Activated naive CD4-positive, alpha-beta T cell treated with anti-CD3 and anti-CD28 coated beads, Interleukin-2, amount 10 ng/mL, durations not matched to agents 7 days and 5 days (primary cell): ENCODE measurements around the gene GLIPR2.

ENCODE experiments used
- CTCF ChIA-PET: fragments of 350-600 bp; sonication (Branson Sonifier 250); formaldehyde crosslinking; loops from one replicate; lab custom pipeline; 2021; ENCODE audit warnings: antibody characterized with exemption; lab: Charles Lee
- DNase-seq: peaks from one replicate; pipeline ENCODE4 v3.0.0-alpha.2; 2020
- H3K27ac Mint-ChIP-seq: one replicate; pipeline ENCODE4 v1.8.0; 2021; ENCODE audit warnings: mild to moderate bottlenecking, moderate library complexity, mixed read lengths
- H3K27me3 Mint-ChIP-seq: one replicate; pipeline ENCODE4 v1.8.0; 2021; ENCODE audit warnings: mild to moderate bottlenecking, mixed read lengths
- H3K36me3 Mint-ChIP-seq: one replicate; pipeline ENCODE4 v1.8.0; 2021; ENCODE audit warnings: mixed read lengths
- H3K4me1 Mint-ChIP-seq: one replicate; pipeline ENCODE4 v1.8.0; 2021; ENCODE audit warnings: mixed read lengths
- H3K4me3 Mint-ChIP-seq: one replicate; pipeline ENCODE4 v1.8.0; 2021; ENCODE audit warnings: mild to moderate bottlenecking, moderate library complexity, mixed read lengths
- H3K9me3 Mint-ChIP-seq: one replicate; pipeline ENCODE4 v1.8.0; 2021; ENCODE audit warnings: mixed read lengths

Gene GLIPR2

GRCh38 chr9:36110434-36110833 is 26.1 kb upstream of the GLIPR2 start:
- Mint-ChIP-seq H3K27ac (no peak overlapping the region), H3K4me3 (no peak overlapping the region), H3K9me3 (no peaks in the 10 kb centered on the region), H3K27me3 (no peaks in the 10 kb centered on the region), H3K36me3 (peaks cover 9% of the 10 kb centered on the region), H3K4me1 (no peaks in the 10 kb centered on the region)
- CTCF ChIA-PET: interaction anchor here (0.6 to 5.2 kb wide), 6 partner anchors 8 to 103 kb away, joined by 3 to 26 read pairs (median 3); no protein-coding TSS in a partner anchor
- DNase-seq: no peak

GRCh38 chr9:36112516-36112915 is 24.0 kb upstream of the GLIPR2 start:
- H3K27ac Mint-ChIP-seq: no peak overlapping the region
- no peak overlapping the region for H3K4me3 Mint-ChIP-seq
- H3K4me1 Mint-ChIP-seq: no peaks in the 10 kb centered on the region
- peaks cover 9% of the 10 kb centered on the region for H3K36me3 Mint-ChIP-seq
- no peaks in the 10 kb centered on the region for H3K9me3 Mint-ChIP-seq
- H3K27me3 Mint-ChIP-seq: no peaks in the 10 kb centered on the region
- DNase-seq: no peak
- CTCF ChIA-PET: interaction anchor here (1.6 kb wide), 1 partner anchor 9 kb away, joined by 8 read pairs; no protein-coding TSS in a partner anchor

- H3K4me1 Mint-ChIP-seq: no peaks in the 10 kb centered on the region
- DNase-seq: no peak
- CTCF ChIA-PET: interaction anchor here (0.5 to 1.6 kb wide), 5 partner anchors 11 to 91 kb away, joined by 3 to 8 read pairs (median 3); no protein-coding TSS in a partner anchor
- H3K27me3 Mint-ChIP-seq: no peaks in the 10 kb centered on the region
- peaks cover 9% of the 10 kb centered on the region for H3K36me3 Mint-ChIP-seq
- H3K9me3 Mint-ChIP-seq: no peaks in the 10 kb centered on the region
- no peak overlapping the region for H3K27ac Mint-ChIP-seq
- H3K4me3 Mint-ChIP-seq: no peak overlapping the region
Measured at GRCh38 chr9:36113999-36114398, 22.5 kb upstream of the GLIPR2 start.

GRCh38 chr9:36116593-36116992 is 19.9 kb upstream of the GLIPR2 start:
- Mint-ChIP-seq H3K9me3 (no peaks in the 10 kb centered on the region), H3K4me3 (no peak overlapping the region), H3K27me3 (no peaks in the 10 kb centered on the region), H3K4me1 (no peaks in the 10 kb centered on the region), H3K36me3 (peaks cover 5% of the 10 kb centered on the region), H3K27ac (no peak overlapping the region)
- CTCF ChIA-PET: interaction anchor here (1.4 to 2.4 kb wide), 4 partner anchors 11 to 74 kb away, joined by 4 to 9 read pairs (median 5); partner anchors contain the start of gene CLTA
- no peak for DNase-seq

GRCh38 chr9:36118201-36118600 is 18.3 kb upstream of the GLIPR2 start:
- Mint-ChIP-seq H3K36me3 (peaks cover 8% of the 10 kb centered on the region), H3K4me1 (no peaks in the 10 kb centered on the region), H3K4me3 (no peak overlapping the region), H3K9me3 (no peaks in the 10 kb centered on the region), H3K27ac (no peak overlapping the region), H3K27me3 (no peaks in the 10 kb centered on the region)
- CTCF ChIA-PET: interaction anchor here (1.4 to 2.2 kb wide), 3 partner anchors 16 to 49 kb away, joined by 4 to 6 read pairs (median 5); no protein-coding TSS in a partner anchor
- DNase-seq: no peak

- Mint-ChIP-seq H3K27ac (no peak overlapping the region), H3K27me3 (no peaks in the 10 kb centered on the region), H3K4me1 (no peaks in the 10 kb centered on the region), H3K36me3 (peaks cover 6% of the 10 kb centered on the region), H3K4me3 (no peak overlapping the region), H3K9me3 (no peaks in the 10 kb centered on the region)
- no peak for DNase-seq
- CTCF ChIA-PET: interaction anchor here (2.2 kb wide), 1 partner anchor 45 kb away, joined by 5 read pairs; no protein-coding TSS in a partner anchor
Measured at GRCh38 chr9:36118706-36119105, 17.8 kb upstream of the GLIPR2 start.

GRCh38 chr9:36119476-36119875 is 17.1 kb upstream of the GLIPR2 start:
- Mint-ChIP-seq H3K4me3 (no peak overlapping the region), H3K27ac (no peak overlapping the region), H3K9me3 (no peaks in the 10 kb centered on the region), H3K36me3 (peaks cover 6% of the 10 kb centered on the region), H3K27me3 (no peaks in the 10 kb centered on the region), H3K4me1 (no peaks in the 10 kb centered on the region)
- CTCF ChIA-PET: interaction anchor here (2.2 kb wide), 1 partner anchor 45 kb away, joined by 5 read pairs; no protein-coding TSS in a partner anchor
- DNase-seq: no peak

- no peaks in the 10 kb centered on the region for H3K27me3 Mint-ChIP-seq
- H3K4me1 Mint-ChIP-seq: peaks cover 5% of the 10 kb centered on the region
- CTCF ChIA-PET: interaction anchor here (1.6 kb wide), 1 partner anchor 17 kb away, joined by 3 read pairs; no protein-coding TSS in a partner anchor
- no peak overlapping the region for H3K4me3 Mint-ChIP-seq
- no peaks in the 10 kb centered on the region for H3K9me3 Mint-ChIP-seq
- peaks cover 6% of the 10 kb centered on the region for H3K36me3 Mint-ChIP-seq
- DNase-seq: no peak
- no peak overlapping the region for H3K27ac Mint-ChIP-seq
Measured at GRCh38 chr9:36120705-36121104, 15.8 kb upstream of the GLIPR2 start.

- H3K4me1 Mint-ChIP-seq: peaks cover 5% of the 10 kb centered on the region
- no peak overlapping the region for H3K4me3 Mint-ChIP-seq
- CTCF ChIA-PET: interaction anchor here (1.6 kb wide), 1 partner anchor 19 kb away, joined by 3 read pairs; no protein-coding TSS in a partner anchor
- no peaks in the 10 kb centered on the region for H3K27me3 Mint-ChIP-seq
- no peak overlapping the region for H3K27ac Mint-ChIP-seq
- DNase-seq: no peak
- H3K36me3 Mint-ChIP-seq: peaks cover 6% of the 10 kb centered on the region
- H3K9me3 Mint-ChIP-seq: no peaks in the 10 kb centered on the region
Measured at GRCh38 chr9:36121971-36122370, 14.6 kb upstream of the GLIPR2 start.

GRCh38 chr9:36123515-36123914 is 13.0 kb upstream of the GLIPR2 start:
- CTCF ChIA-PET: interaction anchor here (0.6 to 3.2 kb wide), 5 partner anchors 12 to 115 kb away, joined by 3 to 16 read pairs (median 3); no protein-coding TSS in a partner anchor
- Mint-ChIP-seq H3K36me3 (peaks cover 3% of the 10 kb centered on the region), H3K27ac (no peak overlapping the region), H3K9me3 (no peaks in the 10 kb centered on the region), H3K4me3 (no peak overlapping the region), H3K4me1 (peaks cover 15% of the 10 kb centered on the region), H3K27me3 (peaks cover 7% of the 10 kb centered on the region)
- DNase-seq: no peak

GRCh38 chr9:36125062-36125855 is 11.3 kb upstream of the GLIPR2 start:
- Mint-ChIP-seq H3K36me3 (peaks cover 3% of the 10 kb centered on the region), H3K4me1 (peaks cover 15% of the 10 kb centered on the region), H3K4me3 (no peak overlapping the region), H3K27me3 (peaks cover 13% of the 10 kb centered on the region), H3K27ac (peak overlapping the region; percentile 24), H3K9me3 (no peaks in the 10 kb centered on the region)
- no peak for DNase-seq
- CTCF ChIA-PET: interaction anchor here (0.6 to 3.2 kb wide), 4 partner anchors 23 to 47 kb away, joined by 3 to 16 read pairs (median 4); no protein-coding TSS in a partner anchor

- Mint-ChIP-seq H3K4me3 (no peak overlapping the region), H3K27ac (no peak overlapping the region), H3K36me3 (peaks cover 3% of the 10 kb centered on the region), H3K9me3 (no peaks in the 10 kb centered on the region), H3K27me3 (peaks cover 18% of the 10 kb centered on the region), H3K4me1 (peaks cover 15% of the 10 kb centered on the region)
- DNase-seq: no peak
- CTCF ChIA-PET: interaction anchor here (0.6 to 3.2 kb wide), 4 partner anchors 23 to 46 kb away, joined by 3 to 16 read pairs (median 4); no protein-coding TSS in a partner anchor
Measured at GRCh38 chr9:36126016-36126730, 10.4 kb upstream of the GLIPR2 start.

- CTCF ChIA-PET: interaction anchor here (1.0 kb wide), 1 partner anchor 62 kb away, joined by 7 read pairs; no protein-coding TSS in a partner anchor
- no peak for DNase-seq
- Mint-ChIP-seq H3K36me3 (peaks cover 2% of the 10 kb centered on the region), H3K9me3 (no peaks in the 10 kb centered on the region), H3K4me3 (no peak overlapping the region), H3K27me3 (peaks cover 32% of the 10 kb centered on the region), H3K4me1 (peaks cover 15% of the 10 kb centered on the region), H3K27ac (no peak overlapping the region)
Measured at GRCh38 chr9:36127652-36128244, 8.8 kb upstream of the GLIPR2 start.
